Parathyroid adenoma (tissue), 2 donors: ENCODE measurements around the gene NPC2.

Source experiments
- H2AFZ ChIP-seq: fragments of 300-600 bp; sonication (generic); one replicate; pipeline ENCODE4 v1.7.0; 2017; ENCODE audit warnings: antibody characterized with exemption, mild to moderate bottlenecking
- H3K27ac ChIP-seq: fragments of 300-600 bp; sonication (generic); one replicate; pipeline ENCODE4 v1.7.0; 2017
- H3K27me3 ChIP-seq: fragments of 300-600 bp; sonication (generic); one replicate; pipeline ENCODE4 v1.7.0; 2017; ENCODE audit warnings: low read length; ENCODE audit not compliant: control insufficient read depth, insufficient read depth
- H3K36me3 ChIP-seq: fragments of 300-600 bp; sonication (generic); one replicate; pipeline ENCODE4 v1.7.0; 2017; ENCODE audit warnings: low read length; ENCODE audit not compliant: control insufficient read depth, insufficient read depth
- H3K4me1 ChIP-seq: fragments of 300-600 bp; sonication (generic); one replicate; pipeline ENCODE4 v1.7.0; 2017; ENCODE audit warnings: control low read depth
- H3K4me2 ChIP-seq: fragments of 300-600 bp; sonication (generic); one replicate; pipeline ENCODE4 v1.7.0; 2017; ENCODE audit warnings: low read length
- H3K4me3 ChIP-seq: fragments of 300-600 bp; sonication (generic); one replicate; pipeline ENCODE4 v1.7.0; 2017; ENCODE audit warnings: low read depth, low read length
- H3K79me2 ChIP-seq: fragments of 300-600 bp; sonication (generic); one replicate; pipeline ENCODE4 v1.7.0; 2017; ENCODE audit warnings: control low read depth
- H3K9ac ChIP-seq: fragments of 300-600 bp; sonication (generic); one replicate; pipeline ENCODE4 v1.7.0; 2017; ENCODE audit warnings: mild to moderate bottlenecking
- H3K9me3 ChIP-seq: fragments of 300-600 bp; sonication (generic); one replicate; pipeline ENCODE4 v1.7.0; 2017; ENCODE audit warnings: low read length; ENCODE audit not compliant: control insufficient read depth
- CTCF ChIP-seq: fragments of 300-600 bp; sonication (generic); IDR thresholded peaks from one replicate; pipeline ENCODE4 v1.7.0; 2017; ENCODE audit warnings: antibody characterized with exemption, mild to moderate bottlenecking
- donor health status: primary hyperparathyroidism.

NPC2 gene

GRCh38 chr14:74522740-74523139 is 29.6 kb upstream of the NPC2 start:
- Histone ChIP-seq H3K4me3 (no peak overlapping the region), H3K4me1 (peaks cover 4% of the 10 kb centered on the region), H3K36me3 (no peaks in the 10 kb centered on the region), H3K27ac (no peak overlapping the region), H3K27me3 (no peaks in the 10 kb centered on the region), H3K4me2 (no peak overlapping the region), H2AFZ (no peak overlapping the region), H3K9me3 (no peaks in the 10 kb centered on the region), H3K79me2 (no peaks in the 10 kb centered on the region), H3K9ac (no peak overlapping the region)
- no peak for TF ChIP-seq CTCF

GRCh38 chr14:74521756-74522155 is 28.7 kb upstream of the NPC2 start:
- Histone ChIP-seq H3K9ac (no peak overlapping the region), H3K4me2 (no peak overlapping the region), H3K4me1 (peaks cover 4% of the 10 kb centered on the region), H3K27me3 (no peaks in the 10 kb centered on the region), H3K27ac (no peak overlapping the region), H3K9me3 (no peaks in the 10 kb centered on the region), H2AFZ (no peak overlapping the region), H3K4me3 (no peak overlapping the region), H3K36me3 (no peaks in the 10 kb centered on the region), H3K79me2 (no peaks in the 10 kb centered on the region)
- TF ChIP-seq CTCF, result no peak

GRCh38 chr14:74519316-74520074 is 26.4 kb upstream of the NPC2 start:
- H3K9me3 ChIP-seq, result no peaks in the 10 kb centered on the region
- no peak for TF ChIP-seq CTCF
- no peak overlapping the region for H3K27ac ChIP-seq
- H3K4me2 ChIP-seq, result no peak overlapping the region
- H3K4me3 ChIP-seq, result no peak overlapping the region
- H3K4me1 ChIP-seq, result no peaks in the 10 kb centered on the region
- no peak overlapping the region for H3K9ac ChIP-seq
- H2AFZ ChIP-seq, result no peak overlapping the region
- no peaks in the 10 kb centered on the region for H3K36me3 ChIP-seq
- H3K27me3 ChIP-seq, result no peaks in the 10 kb centered on the region
- no peaks in the 10 kb centered on the region for H3K79me2 ChIP-seq

GRCh38 chr14:74518221-74518620 is 25.1 kb upstream of the NPC2 start:
- no peaks in the 10 kb centered on the region for H3K36me3 ChIP-seq
- H3K27me3 ChIP-seq, result no peaks in the 10 kb centered on the region
- H3K4me1 ChIP-seq, result no peaks in the 10 kb centered on the region
- H2AFZ ChIP-seq, result no peak overlapping the region
- no peaks in the 10 kb centered on the region for H3K9me3 ChIP-seq
- no peak overlapping the region for H3K27ac ChIP-seq
- H3K79me2 ChIP-seq, result no peaks in the 10 kb centered on the region
- no peak overlapping the region for H3K4me2 ChIP-seq
- no peak overlapping the region for H3K4me3 ChIP-seq
- no peak for TF ChIP-seq CTCF
- H3K9ac ChIP-seq, result no peak overlapping the region

GRCh38 chr14:74517731-74518130 is 24.6 kb upstream of the NPC2 start:
- no peak overlapping the region for H3K27ac ChIP-seq
- TF ChIP-seq CTCF, result no peak
- H3K9ac ChIP-seq, result no peak overlapping the region
- no peak overlapping the region for H3K4me2 ChIP-seq
- no peak overlapping the region for H2AFZ ChIP-seq
- H3K4me1 ChIP-seq, result no peaks in the 10 kb centered on the region
- no peaks in the 10 kb centered on the region for H3K27me3 ChIP-seq
- no peaks in the 10 kb centered on the region for H3K79me2 ChIP-seq
- no peaks in the 10 kb centered on the region for H3K9me3 ChIP-seq
- H3K4me3 ChIP-seq, result no peak overlapping the region
- no peaks in the 10 kb centered on the region for H3K36me3 ChIP-seq
